Stimulated activated CD8-positive, alpha-beta memory T cell treated with anti-CD3 and anti-CD28 coated beads, Interleukin-4, amount 100 ng/mL, for 24 hours (primary cell): ENCODE results near the gene AMD1.

Experiments
- DNase-seq: peaks from one replicate; pipeline ENCODE4 v3.0.0-alpha.2; 2020; ENCODE audit warnings: low read depth

The AMD1 gene

GRCh38 chr6:110939429-110940200, 65.0 kb downstream of the AMD1 start:
- no peak for DNase-seq

- DNase-seq: no peak
Measured at GRCh38 chr6:110944681-110945151, 70.1 kb downstream of the AMD1 start.
